Prostate gland (tissue), 2 donors: ENCODE results near the gene SLFN5.

Experiments
- CTCF ChIP-seq, 4 experiments: fragments of 200-600 bp in 2 of 4; fragments of 450-650 bp in 2 of 4; sonication (generic) in 2 of 4; IDR thresholded peaks; 1 replicate in 3 of 4; 2 replicates in 1 of 4; pipeline ENCODE4 v1.5.1; 2016 to 2019; ENCODE audit warnings: antibody characterized with exemption in 4 of 4, mild to moderate bottlenecking in 2 of 4, moderate library complexity in 2 of 4
- POLR2AphosphoS5 ChIP-seq: sonication (generic); formaldehyde crosslinking; IDR thresholded peaks from one replicate; pipeline ENCODE4 v1.6.1; 2017; ENCODE audit warnings: antibody characterized with exemption

- TF ChIP-seq CTCF (IDR thresholded peaks at IDR 0.05) (no peak), POLR2AphosphoS5 (no peak)
These were observed 22.2 kb downstream of the SLFN5 start for GRCh38 chr17:35265071-35265470.
